ENCODE results near the gene ARTN.

ARTN gene

GRCh38 chr1:43954036-43954435, 20.4 kb downstream of the ARTN start:
- Histone ChIP-seq H3K79me2 (ENCODE audit: insufficient read depth, low read length) (no peaks in the 10 kb centered on the region), H3K9ac (ENCODE audit: low read depth, low read length, poor library complexity, severe bottlenecking) (no peak overlapping the region), H2AFZ (ENCODE audit: low read length) (no peak overlapping the region), H3K9me3 (ENCODE audit: insufficient read depth, low read depth, low read length) (no peaks in the 10 kb centered on the region), H4K20me1 (ENCODE audit: insufficient read depth, low read length, poor library complexity, severe bottlenecking) (no peaks in the 10 kb centered on the region), H3F3A (ENCODE audit: low read depth) (no peaks in the 10 kb centered on the region), H3K36me3 (ENCODE audit: insufficient read depth, low read length) (no peaks in the 10 kb centered on the region), H3K4me1 (ENCODE audit: insufficient read depth, low read length, poor library complexity, severe bottlenecking) (no peaks in the 10 kb centered on the region), H3K4me2 (ENCODE audit: low read depth, low read length, poor library complexity, severe bottlenecking) (no peak overlapping the region), H3K27me3 (ENCODE audit: insufficient read depth, low read length, poor library complexity, severe bottlenecking) (no peaks in the 10 kb centered on the region), H3K9me2 (replicated peaks; ENCODE audit: low read depth, low read length) (no peaks in the 10 kb centered on the region), H3K4me3 (ENCODE audit: low read length, poor library complexity, severe bottlenecking) (no peak overlapping the region)
- no peak for TF ChIP-seq CTCF (conservative IDR thresholded peaks at IDR 0.05; ENCODE audit: low read length)
- TF ChIP-seq EZH2phosphoT487 (IDR thresholded peaks at IDR 0.05; ENCODE audit: borderline replicate concordance) = no peak

- TF ChIP-seq EZH2phosphoT487 (IDR thresholded peaks at IDR 0.05; ENCODE audit: borderline replicate concordance) (no peak), CTCF (conservative IDR thresholded peaks at IDR 0.05; ENCODE audit: low read length) (no peak)
- Histone ChIP-seq H3K9ac (ENCODE audit: low read depth, low read length, poor library complexity, severe bottlenecking) (no peak overlapping the region), H3F3A (ENCODE audit: low read depth) (no peaks in the 10 kb centered on the region), H2AFZ (ENCODE audit: low read length) (no peak overlapping the region), H3K36me3 (ENCODE audit: insufficient read depth, low read length) (no peaks in the 10 kb centered on the region), H3K4me2 (ENCODE audit: low read depth, low read length, poor library complexity, severe bottlenecking) (no peak overlapping the region), H3K4me3 (ENCODE audit: low read length, poor library complexity, severe bottlenecking) (no peak overlapping the region), H3K27me3 (ENCODE audit: insufficient read depth, low read length, poor library complexity, severe bottlenecking) (no peaks in the 10 kb centered on the region), H3K4me1 (ENCODE audit: insufficient read depth, low read length, poor library complexity, severe bottlenecking) (no peaks in the 10 kb centered on the region), H3K9me3 (ENCODE audit: insufficient read depth, low read depth, low read length) (no peaks in the 10 kb centered on the region), H3K9me2 (replicated peaks; ENCODE audit: low read depth, low read length) (no peaks in the 10 kb centered on the region), H3K79me2 (ENCODE audit: insufficient read depth, low read length) (no peaks in the 10 kb centered on the region), H4K20me1 (ENCODE audit: insufficient read depth, low read length, poor library complexity, severe bottlenecking) (no peaks in the 10 kb centered on the region)
These were observed 22.6 kb downstream of the ARTN start for GRCh38 chr1:43956234-43956633.

- Histone ChIP-seq H3F3A (ENCODE audit: low read depth) (no peaks in the 10 kb centered on the region), H3K4me3 (ENCODE audit: low read length, poor library complexity, severe bottlenecking) (no peak overlapping the region), H3K9me3 (ENCODE audit: insufficient read depth, low read depth, low read length) (no peaks in the 10 kb centered on the region), H3K4me1 (ENCODE audit: insufficient read depth, low read length, poor library complexity, severe bottlenecking) (no peaks in the 10 kb centered on the region), H3K79me2 (ENCODE audit: insufficient read depth, low read length) (no peaks in the 10 kb centered on the region), H3K27me3 (ENCODE audit: insufficient read depth, low read length, poor library complexity, severe bottlenecking) (no peaks in the 10 kb centered on the region), H2AFZ (ENCODE audit: low read length) (no peak overlapping the region), H4K20me1 (ENCODE audit: insufficient read depth, low read length, poor library complexity, severe bottlenecking) (no peaks in the 10 kb centered on the region), H3K9ac (ENCODE audit: low read depth, low read length, poor library complexity, severe bottlenecking) (no peak overlapping the region), H3K36me3 (ENCODE audit: insufficient read depth, low read length) (no peaks in the 10 kb centered on the region), H3K9me2 (replicated peaks; ENCODE audit: low read depth, low read length) (no peaks in the 10 kb centered on the region), H3K4me2 (ENCODE audit: low read depth, low read length, poor library complexity, severe bottlenecking) (no peak overlapping the region)
- no peak for TF ChIP-seq CTCF (conservative IDR thresholded peaks at IDR 0.05; ENCODE audit: low read length)
- no peak for TF ChIP-seq EZH2phosphoT487 (IDR thresholded peaks at IDR 0.05; ENCODE audit: borderline replicate concordance)
These were observed 23.9 kb downstream of the ARTN start for GRCh38 chr1:43957407-43958040.

Measured in Loucy (cell line).